Gastrocnemius medialis (tissue), 4 donors: ENCODE measurements around the gene GALNT15.

ENCODE experiments used
- CTCF ChIP-seq, 5 experiments: fragments of 450-650 bp in 3 of 5; fragments of 200-600 bp in 2 of 5; sonication (generic) in 2 of 5; IDR thresholded peaks in 4 of 5; conservative IDR thresholded peaks in 1 of 5; 1 replicate in 4 of 5; 2 replicates in 1 of 5; pipeline ENCODE4 v1.5.1; 2016 to 2019; ENCODE audit warnings: antibody characterized with exemption in 5 of 5, mild to moderate bottlenecking in 3 of 5, moderate library complexity in 3 of 5
- POLR2A ChIP-seq, 2 donors: fragments of 450-650 bp; IDR thresholded peaks; one replicate each; pipeline ENCODE4 v1.6.1; 2017; ENCODE audit warnings: antibody characterized with exemption in 2 of 2, mild to moderate bottlenecking in 2 of 2, moderate library complexity in 2 of 2

GRCh38 chr3:16142350-16143025 is 32.0 kb upstream of the GALNT15 start:
- TF ChIP-seq CTCF (IDR thresholded peaks at IDR 0.05 in 4 of 5, conservative IDR thresholded peaks at IDR 0.05 in 1 of 5) (no peak), POLR2A (IDR thresholded peaks at IDR 0.05) (no peak)
